Pancreas (tissue), 10 donors: ENCODE results near the gene TOP2A. TPM values are rescaled to one million over a fixed set of nuclear protein-coding genes. Genes with fewer than 3 reads are reported as not detected.
A peak's percentile ranks its signal among the peaks of the same experiment; 100 is the strongest.

ENCODE experiments used
- ATAC-seq, 4 donors: fragments of 200-7000 bp; cut with Tn5 transposase; one replicate each; pipeline versions ENCODE4 v1.8.0 to v1.9.1; 2020; ENCODE audit warnings: mild to moderate bottlenecking in 4 of 4, moderate library complexity in 4 of 4
- DNase-seq, 6 donors: peaks; one replicate each; pipeline ENCODE4 v3.0.0-alpha.2; 2020
- FAIRE-seq: peaks from 2 replicates; lab custom pipeline; 2012; peaks lifted over from hg19 to GRCh38; lab: Jason Lieb, UNC
- H3K27ac ChIP-seq, 4 donors: fragments of 200-600 bp; sonication (generic); 1 replicate in 3 of 4; 2 replicates in 1 of 4; pipeline versions ENCODE4 v1.5.0 to v1.8.0; 2020
- H3K27me3 ChIP-seq, 4 donors: fragments of 200-600 bp; one replicate each; pipeline ENCODE4 v1.8.0; 2021
- H3K36me3 ChIP-seq, 3 donors: fragments of 200-600 bp; sonication (generic) in 1 of 3; one replicate each; pipeline versions ENCODE4 v1.5.0 to v1.8.0; 2020 to 2021
- H3K4me1 ChIP-seq, 3 donors: fragments of 200-600 bp; one replicate each; pipeline ENCODE4 v1.8.0; 2021
- H3K4me3 ChIP-seq, 4 donors: fragments of 200-600 bp; sonication (generic) in 2 of 4; one replicate each; pipeline versions ENCODE4 v1.5.0 to v1.8.0; 2020 to 2021
- H3K9me3 ChIP-seq, 4 donors: fragments of 200-600 bp; one replicate each; pipeline ENCODE4 v1.8.0; 2021
- WGBS, 2 donors: extraction: QIAGEN DNeasy Blood & Tissue Kit; methylation state at CpG; one replicate each; pipeline ENCODE4 v1.1.7; 2013; 5-methylcytosine and 5-hydroxymethylcytosine counted together
- intact Hi-C, 3 donors: fragments of 100-400 bp; cut with DNase I; formaldehyde crosslinking; loops; one replicate each; pipeline versions ENCODE4 v1.11.1 to v1.14.2; 2022
- polyA plus RNA-seq, 2 donors: library from polyadenylated mRNA; stranded (reverse); fragments of 200-250 nt; gene quantifications; one replicate each; pipeline ENCODE4 v1.2.3, GENCODE V29; 2013
- total RNA-seq, 6 donors: library from RNA; stranded (reverse); fragmentation: NEBNext Ultra II Directional in 4 of 6; extraction: Animal tissue kit (Norgen Biotek cat#: 25700) in 4 of 6; gene quantifications; one replicate each; pipeline versions ENCODE4 v1.2.1 to v1.2.4, GENCODE V29; 2021 to 2023
- TF ChIP-seq, protein P1 (sequence below), 4 donors: fragments of 200-600 bp; sonication (generic) in 3 of 4; IDR thresholded peaks; one replicate each; pipeline versions ENCODE4 v1.5.0 to v1.8.0; 2021; ENCODE audit warnings: antibody characterized with exemption in 4 of 4
- donor health status: healthy with polysubstance abuse.
- donor health status: DM: no; HTN: no; CAD: no; lungs with moderate emphysema.
- donor health status: DM: no; HTN: no; CAD: no.
- donor health status: control.
- donor health status: control.
- donor health status: Bipolar disorder and iron deficiency.
- donor health status: DM: yes; HTN: yes; CAD: no.
- donor health status: DM: no; HTN: no; CAD: no.
- donor health status: DM: no; HTN: no; CAD: no.
- donor health status: DM: yes; HTN: yes; CAD: no.

TOP2A gene
- total and polyA plus RNA-seq, 8 donors, result 0.19 to 4.4 (median 0.65) TPM

GRCh38 chr17:40453881-40454612, 36.4 kb upstream of the TOP2A start:
- no peak overlapping the region for H3K27ac ChIP-seq
- FAIRE-seq (no peak), DNase-seq (no peak), ATAC-seq (no peak)
- intact Hi-C loops, result no loop called here
- H3K9me3 ChIP-seq, result no peaks in the 10 kb centered on the region
- TF ChIP-seq, protein P1, sequence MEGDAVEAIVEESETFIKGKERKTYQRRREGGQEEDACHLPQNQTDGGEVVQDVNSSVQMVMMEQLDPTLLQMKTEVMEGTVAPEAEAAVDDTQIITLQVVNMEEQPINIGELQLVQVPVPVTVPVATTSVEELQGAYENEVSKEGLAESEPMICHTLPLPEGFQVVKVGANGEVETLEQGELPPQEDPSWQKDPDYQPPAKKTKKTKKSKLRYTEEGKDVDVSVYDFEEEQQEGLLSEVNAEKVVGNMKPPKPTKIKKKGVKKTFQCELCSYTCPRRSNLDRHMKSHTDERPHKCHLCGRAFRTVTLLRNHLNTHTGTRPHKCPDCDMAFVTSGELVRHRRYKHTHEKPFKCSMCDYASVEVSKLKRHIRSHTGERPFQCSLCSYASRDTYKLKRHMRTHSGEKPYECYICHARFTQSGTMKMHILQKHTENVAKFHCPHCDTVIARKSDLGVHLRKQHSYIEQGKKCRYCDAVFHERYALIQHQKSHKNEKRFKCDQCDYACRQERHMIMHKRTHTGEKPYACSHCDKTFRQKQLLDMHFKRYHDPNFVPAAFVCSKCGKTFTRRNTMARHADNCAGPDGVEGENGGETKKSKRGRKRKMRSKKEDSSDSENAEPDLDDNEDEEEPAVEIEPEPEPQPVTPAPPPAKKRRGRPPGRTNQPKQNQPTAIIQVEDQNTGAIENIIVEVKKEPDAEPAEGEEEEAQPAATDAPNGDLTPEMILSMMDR (IDR thresholded peaks at IDR 0.05), result no peak
- H3K36me3 ChIP-seq, result no peaks in the 10 kb centered on the region
- no peak overlapping the region for H3K4me3 ChIP-seq
- peaks cover 2 to 14% (median 5%) of the 10 kb centered on the region in 3 donors for H3K4me1 ChIP-seq
- no peaks in the 10 kb centered on the region for H3K27me3 ChIP-seq
- WGBS, 2 donors, result 76 to 87% methylated on average over 19 of the region's 19 CpGs

DNA sequence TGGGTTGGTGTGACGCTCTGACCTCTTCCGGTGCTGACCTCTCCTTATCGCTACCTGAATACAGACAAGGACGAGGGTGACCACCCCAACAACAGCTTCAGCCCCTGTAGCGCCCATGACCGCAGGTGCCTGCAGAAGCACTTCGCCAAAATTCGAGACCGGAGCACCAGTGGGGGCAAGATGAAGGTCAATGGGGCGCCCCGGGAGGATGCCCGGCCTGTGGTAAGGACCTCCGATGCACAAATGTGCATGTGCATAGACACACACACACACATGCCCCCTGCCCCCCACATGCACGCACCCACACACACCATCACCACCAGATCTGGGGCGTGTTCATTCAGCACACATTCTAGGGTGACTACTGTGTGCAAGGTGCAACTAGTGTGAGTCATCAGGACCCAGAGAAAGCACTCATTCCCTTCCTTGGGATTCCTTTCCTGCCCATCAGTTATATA, 35.3 kb upstream of the TOP2A start:
- Histone ChIP-seq H3K27me3 (no peaks in the 10 kb centered on the region), H3K4me3 (no peak overlapping the region), H3K4me1 (peaks cover 11 to 25% (median 14%) of the 10 kb centered on the region in 3 donors), H3K27ac (no peak overlapping the region), H3K36me3 (no peaks in the 10 kb centered on the region), H3K9me3 (no peaks in the 10 kb centered on the region)
- intact Hi-C loops, result no loop called here
- no peak for DNase-seq
- FAIRE-seq, result no peak
- ATAC-seq, result no peak
- WGBS, 2 donors, result 68 to 75% methylated on average over 15 of the region's 15 CpGs
- TF ChIP-seq, protein P1 (IDR thresholded peaks at IDR 0.05), result no peak

DNA sequence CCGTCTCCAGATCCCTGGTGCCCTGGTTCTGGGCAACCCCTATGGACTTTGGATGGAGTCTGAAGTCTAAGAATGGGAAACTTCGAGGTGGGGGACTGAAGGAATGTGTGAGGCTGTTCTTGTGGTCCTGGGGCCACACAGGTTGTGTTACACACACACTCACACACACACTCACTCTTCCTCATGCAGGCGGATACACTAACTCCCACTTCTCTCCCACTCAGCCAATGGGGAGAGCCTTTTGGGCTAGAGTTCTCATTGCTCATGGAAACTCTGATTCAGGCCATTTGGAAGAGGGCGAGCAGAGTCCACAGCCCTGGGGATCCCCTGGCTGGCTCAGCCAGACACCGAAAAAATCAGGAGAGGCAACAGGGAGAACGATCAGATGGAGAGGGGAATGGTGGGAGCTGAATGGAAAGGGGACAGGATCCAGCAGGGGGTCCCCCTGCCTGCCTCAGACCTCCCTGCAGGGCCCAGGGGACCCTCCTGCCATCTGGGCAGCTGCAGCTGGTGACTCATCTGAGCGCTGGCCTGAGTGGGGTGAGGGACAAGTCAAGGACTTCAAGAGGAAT, 34.6 kb upstream of the TOP2A start:
- peak overlapping the region in 2 of 4 donors; percentile 3 to 19 for H3K27ac ChIP-seq
- TF ChIP-seq, protein P1 (IDR thresholded peaks at IDR 0.05), result no peak
- ATAC-seq, result no peak
- no peaks in the 10 kb centered on the region for H3K27me3 ChIP-seq
- no peaks in the 10 kb centered on the region for H3K36me3 ChIP-seq
- H3K9me3 ChIP-seq, result no peaks in the 10 kb centered on the region
- DNase-seq, result peak in 1 of 6 donors; percentile 14
- intact Hi-C loops, result no loop called here
- no peak for FAIRE-seq
- no peak overlapping the region for H3K4me3 ChIP-seq
- 52 to 73% methylated on average over 7 of the region's 7 CpGs for WGBS, 2 donors
- peaks cover 11 to 28% (median 14%) of the 10 kb centered on the region in 3 donors for H3K4me1 ChIP-seq

GRCh38 chr17:40451420-40451819, 33.7 kb upstream of the TOP2A start:
- peaks cover 11 to 28% (median 14%) of the 10 kb centered on the region in 3 donors for H3K4me1 ChIP-seq
- no peaks in the 10 kb centered on the region for H3K9me3 ChIP-seq
- peak; percentile 32 for FAIRE-seq
- ATAC-seq, result no peak
- H3K27me3 ChIP-seq, result no peaks in the 10 kb centered on the region
- intact Hi-C loops, result no loop called here
- H3K36me3 ChIP-seq, result no peaks in the 10 kb centered on the region
- H3K27ac ChIP-seq, result no peak overlapping the region
- DNase-seq, result peak in 2 of 6 donors; percentile 15 to 50
- 34 to 43% methylated on average over 6 of the region's 6 CpGs for WGBS, 2 donors
- H3K4me3 ChIP-seq, result no peak overlapping the region
- TF ChIP-seq, protein P1 (IDR thresholded peaks at IDR 0.05), result no peak
